Small intestine (tissue), 16 donors: ENCODE data around the gene RDH5. TPM values are rescaled to one million over a fixed set of nuclear protein-coding genes. Genes with fewer than 3 reads are reported as not detected.

Experiments used
- DNase-seq, 2 donors: peaks; one replicate each; pipeline versions ENCODE4 v3.0.0 to v3.0.0-alpha.2; 2013
- FAIRE-seq: peaks from 2 replicates; lab custom pipeline; 2012; peaks lifted over from hg19 to GRCh38; lab: Jason Lieb, UNC
- H3K27ac ChIP-seq, 3 donors: one replicate each; pipeline ENCODE4 v1.5.1; 2013; ENCODE audit warnings: low read length in 2 of 3, mild to moderate bottlenecking in 2 of 3, control low read depth in 1 of 3, inconsistent platforms in 1 of 3, low read depth in 1 of 3, moderate library complexity in 1 of 3
- H3K27me3 ChIP-seq, 3 donors: one replicate each; pipeline ENCODE4 v1.6.1; 2013; ENCODE audit warnings: low read length in 3 of 3, inconsistent platforms in 1 of 3; ENCODE audit not compliant: control insufficient read depth in 3 of 3, insufficient read depth in 3 of 3
- H3K36me3 ChIP-seq, 3 donors: one replicate each; pipeline ENCODE4 v1.6.1; 2013; ENCODE audit warnings: low read length in 3 of 3, inconsistent platforms in 1 of 3, low read depth in 1 of 3, mild to moderate bottlenecking in 1 of 3, moderate library complexity in 1 of 3; ENCODE audit not compliant: control insufficient read depth in 3 of 3, insufficient read depth in 2 of 3
- H3K4me1 ChIP-seq, 3 donors: one replicate each; pipeline ENCODE4 v1.6.1; 2013; ENCODE audit warnings: low read length in 2 of 3, inconsistent platforms in 1 of 3, low read depth in 1 of 3, mild to moderate bottlenecking in 1 of 3, moderate library complexity in 1 of 3; ENCODE audit not compliant: control insufficient read depth in 3 of 3, insufficient read depth in 2 of 3
- H3K4me3 ChIP-seq, 3 donors: one replicate each; pipeline ENCODE4 v1.5.1; 2013; ENCODE audit warnings: low read length in 3 of 3, control low read depth in 1 of 3, inconsistent platforms in 1 of 3, low read depth in 1 of 3, mild to moderate bottlenecking in 1 of 3, moderate library complexity in 1 of 3
- H3K9me3 ChIP-seq, 2 donors: one replicate each; pipeline ENCODE4 v1.6.1; 2013; ENCODE audit warnings: low read depth in 1 of 2, low read length in 1 of 2; ENCODE audit not compliant: control insufficient read depth in 2 of 2, insufficient read depth in 1 of 2
- WGBS, 3 donors: extraction: QIAGEN DNeasy Blood & Tissue Kit; methylation state at CpG; one replicate each; pipeline ENCODE4 v1.1.7; 2013; 5-methylcytosine and 5-hydroxymethylcytosine counted together
- long read RNA-seq, 10 donors: transcript quantifications; one replicate each; lab custom pipeline, GENCODE V29; 2026
- polyA plus RNA-seq, 4 donors: library from polyadenylated mRNA; stranded (reverse) in 3 of 4; unstranded in 1 of 4; fragments of 200-250 nt in 3 of 4; fragments of 120-200 nt in 1 of 4; gene quantifications; one replicate each; pipeline versions ENCODE4 v1.2.1 to v1.2.3, GENCODE V29; 2013
- donor health status: healthy with polysubstance abuse.
- donor health status: control.
- donor health status: control.
- donor health status: Bipolar disorder and iron deficiency.
- donor health status: healthy.

The RDH5 gene
- 10 to 100 TPM; 19.2 to 79.8 (median 56.5) TPM for polyA plus RNA-seq
- long read RNA-seq, donor 1, transcript RDH5-202 (5 exons, 1,054 nt): minor isoform, 7 of 64 reads
- long read RNA-seq, donor 1, transcript RDH5-208 (2 exons, 976 nt): minor isoform, 15 of 64 reads
- long read RNA-seq, donor 1, transcript RDH5-201 (5 exons, 1,269 nt): major isoform, 21 of 64 reads
- long read RNA-seq, donor 1, transcript RDH5-204 (5 exons, 1,259 nt): minor isoform, 7 of 64 reads
- long read RNA-seq, donor 1, partial matches to known transcripts: 12 of 64 reads
- long read RNA-seq, donor 1, other reads (novel, unspliced or antisense): 0 of 64 reads
- long read RNA-seq, donor 2, partial matches to known transcripts: 631 of 639 reads
- long read RNA-seq, donor 2, other reads (novel, unspliced or antisense): 0 of 639 reads
- long read RNA-seq, donor 3, partial matches to known transcripts: 0 of 11 reads
- long read RNA-seq, donor 3, other reads (novel, unspliced or antisense): 0 of 11 reads
- long read RNA-seq, donor 4: 0 reads
- long read RNA-seq, donor 5, partial matches to known transcripts: 0 of 8 reads
- long read RNA-seq, donor 5, other reads (novel, unspliced or antisense): 0 of 8 reads
- long read RNA-seq, donor 6, transcript RDH5-202 (5 exons, 1,054 nt): major isoform, 11 of 30 reads
- long read RNA-seq, donor 6, partial matches to known transcripts: 9 of 30 reads
- long read RNA-seq, donor 6, other reads (novel, unspliced or antisense): 0 of 30 reads
- long read RNA-seq, donor 7: 0 reads
- long read RNA-seq, donor 8, partial matches to known transcripts: 0 of 1 reads
- long read RNA-seq, donor 8, other reads (novel, unspliced or antisense): 0 of 1 reads
- long read RNA-seq, donor 9, partial matches to known transcripts: 0 of 5 reads
- long read RNA-seq, donor 9, other reads (novel, unspliced or antisense): 0 of 5 reads
- long read RNA-seq, donor 10, transcript RDH5-208 (2 exons, 976 nt): major isoform, 5 of 1,475 reads
- long read RNA-seq, donor 10, partial matches to known transcripts: 1,437 of 1,475 reads
- long read RNA-seq, donor 10, other reads (novel, unspliced or antisense): 29 of 1,475 reads

DNA sequence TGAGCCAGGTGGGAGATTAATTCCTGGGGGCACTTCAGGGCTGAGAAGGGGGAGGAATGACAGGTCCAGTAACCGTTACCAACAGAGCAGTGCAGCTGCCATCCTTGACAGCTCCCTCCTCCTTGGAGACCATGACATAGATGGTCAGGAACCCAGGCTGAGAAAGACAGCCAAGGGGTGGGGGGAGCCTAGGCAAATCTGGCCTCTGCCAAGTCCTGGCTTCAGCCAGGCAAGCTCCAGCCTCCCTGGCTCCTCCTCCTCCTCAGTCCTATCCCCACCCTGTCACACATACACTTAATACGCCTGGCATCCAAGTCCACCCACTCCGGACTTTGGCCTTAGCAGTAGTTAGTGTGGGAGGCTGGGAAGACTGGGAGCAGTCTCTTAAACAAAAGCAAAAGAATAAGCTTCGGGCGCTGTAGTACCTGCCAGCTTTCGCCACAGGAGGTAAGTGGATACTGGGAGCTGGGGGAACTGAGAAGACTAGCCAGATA lies at the start of gene RDH5:
Gene RDH5, plus strand, starts transcription at position 323 of the 494 bp plus-strand sequence. CDS start 792 bp downstream, outside the sequence.
- 14 to 47% (median 46%) methylated on average over 6 of the region's 6 CpGs for WGBS, 3 donors
- H3K27me3 ChIP-seq: no peaks in the 10 kb centered on the region
- peak; percentile 96 to 99 for DNase-seq
- no peaks in the 10 kb centered on the region for H3K9me3 ChIP-seq
- FAIRE-seq: no peak
- peak within 1 kb of the TSS; percentile 89 to 91 (median 90) for H3K27ac ChIP-seq
- peaks cover 8 to 78% (median 10%) of the 10 kb centered on the region in 3 donors for H3K4me1 ChIP-seq
- H3K36me3 ChIP-seq: peaks cover under 1 to 65% (median 3%) of the 10 kb centered on the region in 3 donors
- H3K4me3 ChIP-seq: peak within 1 kb of the TSS in 2 of 3 donors; percentile 28 to 40

- 7 to 42% (median 25%) methylated on average over 4 of the region's 4 CpGs for WGBS, 3 donors
- no peaks in the 10 kb centered on the region for H3K36me3 ChIP-seq
- H3K4me1 ChIP-seq: peaks cover 0 to 14% (median 5%) of the 10 kb centered on the region in 3 donors
- peak overlapping the region in 1 of 3 donors; percentile 42 for H3K27ac ChIP-seq
- FAIRE-seq (no peak), DNase-seq (peak; percentile 32 to 77)
- no peak overlapping the region for H3K4me3 ChIP-seq
- no peaks in the 10 kb centered on the region for H3K9me3 ChIP-seq
- H3K27me3 ChIP-seq: no peaks in the 10 kb centered on the region
These were observed 48.4 kb upstream of the RDH5 start for GRCh38 chr12:55671746-55672145.

DNA sequence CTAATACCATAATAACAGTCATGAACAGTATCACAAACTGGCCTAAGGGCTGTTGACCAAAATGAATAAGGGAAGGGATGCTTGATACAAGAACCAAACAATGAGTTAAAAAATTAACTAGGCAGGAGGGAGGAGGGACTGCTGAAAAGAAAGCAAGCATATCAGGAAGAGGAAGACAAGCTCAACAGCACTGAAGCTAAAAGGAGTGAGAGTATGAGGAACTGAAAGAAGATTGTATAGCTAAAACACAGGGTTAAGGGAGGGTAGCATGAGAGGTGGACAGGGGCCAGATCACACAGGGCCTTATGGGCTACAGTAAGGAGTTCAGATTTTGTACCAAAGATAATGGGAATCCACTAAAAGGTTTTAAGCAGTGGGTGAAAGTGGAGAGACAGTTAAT lies 46.6 kb upstream of the RDH5 start:
- FAIRE-seq (no peak), DNase-seq (no peak)
- H3K27ac ChIP-seq: no peak overlapping the region
- H3K27me3 ChIP-seq: no peaks in the 10 kb centered on the region
- H3K9me3 ChIP-seq: no peaks in the 10 kb centered on the region
- peaks cover 0 to 14% (median 5%) of the 10 kb centered on the region in 3 donors for H3K4me1 ChIP-seq
- no peak overlapping the region for H3K4me3 ChIP-seq
- H3K36me3 ChIP-seq: no peaks in the 10 kb centered on the region

- no peak overlapping the region for H3K27ac ChIP-seq
- no peaks in the 10 kb centered on the region for H3K36me3 ChIP-seq
- DNase-seq (peak in 1 of 2 donors; percentile 76), FAIRE-seq (no peak)
- H3K9me3 ChIP-seq: no peaks in the 10 kb centered on the region
- 32 to 68% (median 56%) methylated on average over 8 of the region's 8 CpGs for WGBS, 3 donors
- peaks cover 0 to 5% (median 3%) of the 10 kb centered on the region in 3 donors for H3K4me1 ChIP-seq
- H3K27me3 ChIP-seq: no peaks in the 10 kb centered on the region
- no peak overlapping the region for H3K4me3 ChIP-seq
These were observed 44.5 kb upstream of the RDH5 start for GRCh38 chr12:55675666-55676065.

GRCh38 chr12:55676707-55677106 lies 43.5 kb upstream of the RDH5 start:
- FAIRE-seq: no peak
- WGBS, 3 donors: 72 to 84% (median 84%) methylated on average over 6 of the region's 6 CpGs
- Histone ChIP-seq H3K9me3 (no peaks in the 10 kb centered on the region), H3K4me1 (peaks cover 0 to 6% (median 0%) of the 10 kb centered on the region in 3 donors), H3K36me3 (no peaks in the 10 kb centered on the region), H3K27ac (no peak overlapping the region), H3K27me3 (peaks cover 0 to 1% (median 0%) of the 10 kb centered on the region in 3 donors), H3K4me3 (no peak overlapping the region)
- peak in 1 of 2 donors; percentile 18 for DNase-seq

DNA sequence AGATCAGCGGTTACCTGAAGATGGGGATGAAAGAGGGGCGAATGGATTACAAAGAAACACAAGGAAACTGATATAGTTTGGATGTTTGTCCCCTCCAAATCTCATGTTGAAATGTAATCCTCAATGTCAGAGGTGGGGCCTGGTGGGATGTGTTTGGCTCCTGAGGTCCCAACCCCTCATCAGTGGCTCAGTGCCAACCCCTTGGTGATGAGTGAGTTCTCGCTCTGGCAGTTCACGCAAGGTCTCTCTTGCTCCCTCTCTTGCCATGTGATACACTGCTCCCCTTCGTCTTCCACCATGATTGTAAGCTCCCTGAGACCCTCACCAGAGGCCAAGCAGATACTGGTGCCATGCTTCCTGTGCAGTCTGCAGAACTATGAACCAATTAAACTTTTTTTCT lies 40.5 kb upstream of the RDH5 start:
- peaks cover 0 to 15% (median 0%) of the 10 kb centered on the region in 3 donors for H3K4me1 ChIP-seq
- H3K4me3 ChIP-seq: no peak overlapping the region
- no peaks in the 10 kb centered on the region for H3K9me3 ChIP-seq
- FAIRE-seq (no peak), DNase-seq (no peak)
- H3K36me3 ChIP-seq: peaks cover 0 to 13% (median 0%) of the 10 kb centered on the region in 3 donors
- no peak overlapping the region for H3K27ac ChIP-seq
- 90 to 95% (median 91%) methylated on average over 5 of the region's 5 CpGs for WGBS, 3 donors
- peaks cover 0 to 3% (median 0%) of the 10 kb centered on the region in 3 donors for H3K27me3 ChIP-seq

- Histone ChIP-seq H3K27me3 (peaks cover 0 to 3% (median 0%) of the 10 kb centered on the region in 3 donors), H3K27ac (peak overlapping the region in 2 of 3 donors; percentile 73 to 77), H3K36me3 (peaks cover 0 to 25% (median 0%) of the 10 kb centered on the region in 3 donors), H3K9me3 (no peaks in the 10 kb centered on the region), H3K4me1 (peaks cover 0 to 15% (median 0%) of the 10 kb centered on the region in 3 donors), H3K4me3 (peak overlapping the region in 2 of 3 donors; percentile 50 to 57)
- DNase-seq: peak; percentile 95 to 96
- WGBS, 3 donors: 3 to 15% (median 4%) methylated on average over 17 of the region's 17 CpGs
- no peak for FAIRE-seq
These were observed 38.8 kb upstream of the RDH5 start for GRCh38 chr12:55681142-55682077.
